ENCODE results near the gene FBXO10. TPM values are rescaled to one million over a fixed set of nuclear protein-coding genes. Genes with fewer than 3 reads are reported as not detected.

Gene FBXO10
- total and polyA plus RNA-seq, 10 of the 15 experiments (the other 5 are each of a cell fraction or from before 2014, with no cell fraction given): 1.6 to 17.2 (median 9.6) TPM

- intact Hi-C loops (cut with micrococcal nuclease; ENCODE audit: unreplicated experiment) (loop anchor here (5.0 to 10.0 kb wide), 2 partner anchors 88 to 550 kb away; partner anchors contain the start of gene POLR1E), in situ Hi-C loops (cut with MboI) (no loop called here)
- CTCF ChIA-PET: interaction anchor here (1.0 to 7.8 kb wide), 8 partner anchors 9 to 163 kb away, joined by 3 to 55 read pairs (median 5); partner anchors contain the start of gene TOMM5
- Histone ChIP-seq H3K27ac (ENCODE audit: control insufficient read depth, insufficient read depth) (no peak overlapping the region), H3K27me3 (replicated peaks in 1 of 2; ENCODE audit: control insufficient read depth in 2 of 2, insufficient read depth in 2 of 2, low read length in 1 of 2) (no peaks in the 10 kb centered on the region), H4K20me1 (ENCODE audit: control insufficient read depth, insufficient read depth) (no peaks in the 10 kb centered on the region), H3K9ac (ENCODE audit: control insufficient read depth, insufficient read depth, low read length) (peak overlapping the region; percentile 82; the same call in 1 of the 2 replicates), H3K79me2 (ENCODE audit: control insufficient read depth, insufficient read depth, low read length) (peaks cover 17% of the 10 kb centered on the region), H3K9me3 (replicated peaks; ENCODE audit: control insufficient read depth, insufficient read depth, low read length) (no peaks in the 10 kb centered on the region), H3K36me3 (ENCODE audit: control insufficient read depth in 2 of 2, insufficient read depth in 2 of 2, low read length in 1 of 2) (0 out of 4 replicates have a peak, but pooled peaks cover 0 to 3% of the 10 kb centered on the region in 2 experiments), H3K4me2 (ENCODE audit: control insufficient read depth, insufficient read depth) (peak overlapping the region; percentile 90), H3K4me3 (peak overlapping the region; percentile 89), H3K4me1 (ENCODE audit: control insufficient read depth, insufficient read depth, low read length) (peaks cover 5% of the 10 kb centered on the region), H2AFZ (ENCODE audit: control insufficient read depth, low read depth, low read length) (no peak overlapping the region; the same call in 1 of the 2 replicates)
- SMC1A ChIA-PET (ENCODE audit: uncharacterized antibody, unreplicated experiment): interaction anchor here (0.6 to 8.1 kb wide), 10 partner anchors 9 to 302 kb away, joined by 3 to 60 read pairs (median 6); partner anchors contain the start of genes POLR1E and TOMM5
- POLR2A ChIA-PET: interaction anchor here (0.5 to 6.5 kb wide), 10 partner anchors 9 to 877 kb away, joined by 3 to 54 read pairs (median 3); partner anchors contain the start of genes TOMM5 and ZBTB5
- DNase-seq (ENCODE audit: low read depth, low spot score): no peak
- TSS peak; percentile 49 for BruUV-seq (replicated peaks)
- no peak for TF ChIP-seq POLR2AphosphoS5 (IDR thresholded peaks at IDR 0.05; ENCODE audit: low read length)
- TF ChIP-seq EED (IDR thresholded peaks at IDR 0.05; ENCODE audit: low read depth): no peak
- no peak for TF ChIP-seq ATF7 (IDR thresholded peaks at IDR 0.05; ENCODE audit: low read depth)
- no peak for TF ChIP-seq FOS (IDR thresholded peaks at IDR 0.05; ENCODE audit: borderline replicate concordance, extremely low read depth, insufficient read length)
- no peak for TF ChIP-seq SUZ12 (IDR thresholded peaks at IDR 0.05; ENCODE audit: unreplicated experiment)
- TF ChIP-seq CHD1 (IDR thresholded peaks at IDR 0.05; ENCODE audit: low read depth, low read length): no peak
- TF ChIP-seq EP300 (IDR thresholded peaks at IDR 0.05; ENCODE audit: borderline replicate concordance in 1 of 2, control insufficient read depth in 1 of 2, low read depth in 2 of 2, low read length in 2 of 2): no peak
- no peak for TF ChIP-seq KLF5 (IDR thresholded peaks at IDR 0.05; ENCODE audit: partially characterized antibody)
- TF ChIP-seq SIX5 (IDR thresholded peaks at IDR 0.05; ENCODE audit: low read depth, low read length, severe bottlenecking): no peak
- WGBS (ENCODE audit: insufficient coverage, insufficient replicate concordance, low lambda C conversion rate, missing lambda C conversion rate): 57% methylated on average over 5 of the region's 5 CpGs
- ATAC-seq: no peak
- no peak for FAIRE-seq
- RAD21 ChIA-PET (ENCODE audit: unreplicated experiment): interaction anchor here (0.8 to 4.1 kb wide), 6 partner anchors 9 to 341 kb away, joined by 3 to 27 read pairs (median 11); partner anchors contain the start of genes POLR1E and TOMM5
These were observed 1.2 kb downstream of the FBXO10 start for GRCh38 chr9:37575001-37575400.
